Measurements from ENCODE around the gene KCND3.

The KCND3 gene

DNA sequence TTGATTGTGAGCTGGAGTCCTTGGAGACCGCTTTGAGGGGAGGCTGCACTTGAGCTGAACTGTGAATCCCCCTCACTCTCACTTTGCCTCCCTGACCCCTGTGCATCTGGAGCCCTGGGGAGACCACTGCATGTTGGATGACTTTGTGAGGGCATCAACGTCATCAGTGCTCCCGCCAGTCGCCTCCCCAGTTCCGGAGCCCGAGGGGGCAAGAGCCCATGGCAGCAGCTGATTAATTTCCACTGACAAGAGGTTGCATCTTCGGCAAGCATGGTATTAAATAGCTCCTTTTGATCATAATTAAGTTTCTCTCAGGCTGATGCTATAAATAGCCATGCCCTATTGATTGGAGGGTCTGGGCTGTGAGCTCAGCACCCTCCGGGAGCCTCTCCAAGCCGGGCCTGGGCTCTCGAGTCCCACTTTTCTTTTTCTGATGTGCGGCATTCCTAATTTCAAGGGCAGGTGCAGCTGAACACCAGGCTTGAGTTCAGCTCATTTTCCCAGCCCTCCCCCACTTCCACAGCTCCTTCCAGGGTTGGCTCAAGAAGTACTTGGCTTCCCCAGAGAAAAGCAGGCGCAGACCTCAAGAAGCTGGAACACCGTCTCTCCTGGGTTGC is 33.2 kb downstream of the KCND3 start:
- DNase-seq = no peak

DNA sequence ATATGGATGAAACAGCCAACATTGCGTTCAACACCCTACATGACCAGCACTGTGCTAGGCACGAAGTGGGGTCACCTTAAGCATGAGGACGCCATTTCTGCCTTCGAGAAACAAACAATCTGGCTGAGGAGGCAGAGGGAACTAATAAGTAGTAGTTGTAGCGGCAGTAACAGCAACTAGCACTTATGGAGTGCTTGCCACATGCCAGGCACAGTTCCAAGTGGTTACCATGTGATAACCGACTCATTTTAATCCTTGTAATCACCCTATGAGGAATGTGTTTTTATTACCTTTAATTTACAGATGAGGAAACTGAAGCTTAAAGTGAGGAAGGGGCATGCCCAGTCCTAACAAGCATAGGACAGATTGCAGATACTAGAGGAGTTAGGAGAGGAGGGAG is 33.7 kb downstream of the KCND3 start:
- no peak for DNase-seq

DNA sequence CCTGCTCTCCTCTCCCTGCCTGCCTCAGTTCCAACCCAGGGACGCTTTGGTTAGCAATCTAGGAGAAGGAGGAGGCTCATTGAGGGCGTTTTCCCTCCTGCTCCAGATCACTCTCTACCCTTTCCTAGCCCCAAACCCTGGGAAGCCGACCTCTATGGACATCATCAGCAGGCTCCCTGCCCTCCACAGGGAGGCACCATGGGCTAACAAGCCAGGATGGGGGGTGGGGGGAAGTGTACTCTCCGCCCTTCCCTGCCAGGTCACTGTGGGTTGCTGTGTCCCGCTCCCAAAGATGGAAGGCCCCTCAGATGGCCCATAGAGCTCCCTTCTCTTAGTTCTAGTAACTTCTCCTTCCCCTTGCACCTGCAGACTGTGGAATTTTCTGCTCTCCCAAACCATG is 35.7 kb downstream of the KCND3 start:
- DNase-seq = no peak

GRCh38 chr1:111952125-111952657 is 37.3 kb downstream of the KCND3 start:
- no peak for DNase-seq

GRCh38 chr1:111948209-111949171 is 41.0 kb downstream of the KCND3 start:
- DNase-seq = no peak

GRCh38 chr1:111943846-111944749 is 45.4 kb downstream of the KCND3 start:
- DNase-seq = no peak

DNA sequence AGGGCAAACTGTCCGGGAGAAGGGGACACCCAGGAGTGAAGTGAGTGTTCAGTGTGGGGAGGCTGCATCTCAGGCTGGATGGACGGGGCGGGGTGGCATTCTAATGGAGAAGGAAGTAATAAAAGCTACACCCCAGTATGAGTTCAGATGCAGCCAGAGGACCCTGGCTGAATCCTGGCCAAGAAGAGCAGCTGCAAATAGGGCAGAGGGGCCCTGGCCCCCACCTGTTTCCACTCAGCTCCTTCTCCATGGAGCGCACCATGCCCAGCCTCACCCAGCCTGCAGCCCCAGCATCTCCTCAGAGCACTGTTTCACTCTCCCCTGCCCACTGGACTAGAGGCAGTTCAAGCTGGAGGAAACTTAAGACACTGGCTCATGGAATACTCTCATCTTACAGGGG is 46.4 kb downstream of the KCND3 start:
- no peak for DNase-seq

DNA sequence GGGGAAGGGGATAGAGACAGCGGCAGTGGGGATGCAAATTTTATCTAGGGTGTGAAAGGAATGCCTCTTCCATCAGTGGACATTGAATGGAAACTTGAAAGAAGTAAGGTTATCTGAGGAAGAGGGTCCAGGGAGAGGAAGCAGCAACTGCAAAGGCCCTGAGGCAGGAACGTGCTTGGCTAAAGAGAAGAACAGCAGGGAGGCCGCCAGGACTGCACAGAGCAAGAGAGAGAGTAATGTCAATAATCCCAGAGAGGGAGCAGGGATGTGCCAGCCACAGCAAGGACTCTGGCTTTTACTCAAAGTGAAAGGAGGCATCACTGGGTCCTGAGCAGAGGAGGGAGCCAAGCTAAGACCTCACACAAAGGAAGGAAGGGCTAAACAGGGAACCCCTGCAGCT is 50.9 kb downstream of the KCND3 start:
- no peak for DNase-seq

DNA sequence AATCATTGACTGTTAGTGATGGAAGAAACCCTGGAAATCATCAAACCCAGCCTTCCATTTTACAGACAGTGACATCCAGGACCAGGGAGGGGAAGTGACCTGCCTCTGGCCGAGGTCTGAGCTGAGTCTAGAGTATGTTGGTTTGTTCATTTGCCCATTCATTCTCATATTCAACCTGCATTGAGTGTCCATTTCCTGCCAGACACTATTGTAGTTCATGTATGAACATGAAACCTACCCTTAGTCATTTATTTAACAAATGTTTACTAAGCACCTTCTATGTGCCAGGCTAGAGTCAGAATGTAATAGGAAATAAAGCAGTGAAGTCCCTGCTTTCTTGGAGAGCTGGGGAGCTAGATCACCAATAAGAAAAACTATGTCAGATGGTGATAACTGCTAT is 51.3 kb downstream of the KCND3 start:
- DNase-seq = no peak

DNA sequence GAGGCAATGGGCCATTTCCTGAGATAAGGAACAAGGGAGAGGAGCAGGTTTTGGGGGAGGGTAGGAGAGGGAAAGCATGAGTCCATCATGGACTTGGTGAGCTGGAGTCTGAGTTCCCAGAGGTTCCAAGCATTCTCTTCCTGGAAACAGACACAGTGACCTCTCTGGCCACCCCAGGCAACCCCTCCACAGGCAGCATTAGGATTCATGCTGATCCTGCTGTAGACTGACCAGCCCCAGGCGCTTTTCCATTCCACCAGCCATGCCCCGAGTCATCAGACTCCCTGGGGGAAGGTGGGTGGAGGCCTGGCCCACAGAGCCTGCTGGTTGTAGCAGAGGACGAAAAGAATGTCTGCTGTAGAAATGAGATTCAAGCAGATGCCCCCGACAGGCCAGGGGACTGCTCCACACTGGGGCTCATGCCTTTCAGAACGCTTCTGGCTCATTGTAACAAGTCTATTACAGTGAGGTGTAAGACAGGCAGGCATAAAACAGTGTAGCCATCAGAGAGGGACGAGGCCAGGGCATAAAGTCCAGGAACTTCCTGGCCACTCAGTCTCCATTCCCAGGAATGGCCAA is 52.2 kb downstream of the KCND3 start:
- no peak for DNase-seq

GRCh38 chr1:111934106-111934852 is 55.2 kb downstream of the KCND3 start:
- no peak for DNase-seq

GRCh38 chr1:111930356-111930755 is 59.1 kb downstream of the KCND3 start:
- no peak for DNase-seq

DNA sequence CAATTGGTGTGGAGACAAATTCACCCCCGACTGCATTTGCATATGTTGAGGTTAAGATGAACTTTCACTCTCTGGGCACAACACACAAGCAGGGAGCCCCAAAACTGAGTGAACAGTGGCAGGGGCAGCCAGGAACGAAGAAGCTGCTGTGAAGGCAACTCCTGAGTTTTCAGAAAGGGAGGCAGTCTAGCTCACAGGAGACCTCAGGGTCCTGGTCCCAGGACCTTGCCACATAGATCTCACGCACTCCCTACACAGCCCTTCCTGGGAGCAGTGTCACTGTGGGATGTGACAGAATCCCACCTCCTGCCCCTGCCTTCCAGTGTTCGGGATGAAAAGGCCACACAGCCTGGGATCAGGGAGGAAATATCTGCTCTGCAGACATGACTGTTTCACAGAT is 60.9 kb downstream of the KCND3 start:
- no peak for DNase-seq

DNA sequence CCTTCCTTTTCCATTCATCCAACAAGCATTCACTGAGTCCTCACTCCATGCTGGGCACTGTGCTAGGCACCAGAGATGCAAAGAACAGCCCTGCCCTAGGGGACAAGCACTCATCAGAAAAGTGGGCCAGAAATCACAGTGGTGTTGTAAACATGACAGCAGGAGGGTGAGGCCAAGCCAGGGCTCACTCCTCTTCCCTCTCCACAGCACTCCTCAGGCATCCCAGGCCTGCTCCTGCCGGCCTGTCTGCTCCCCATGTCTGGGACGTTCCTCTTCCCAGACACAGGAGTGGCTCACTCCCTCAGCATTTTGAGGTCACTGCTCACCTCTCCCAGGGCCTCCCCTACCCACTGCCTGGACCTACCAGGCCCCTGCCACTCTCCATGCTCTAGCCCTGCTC is 61.8 kb downstream of the KCND3 start:
- DNase-seq = no peak

GRCh38 chr1:111924786-111925185 is 64.7 kb downstream of the KCND3 start:
- no peak for DNase-seq

DNA sequence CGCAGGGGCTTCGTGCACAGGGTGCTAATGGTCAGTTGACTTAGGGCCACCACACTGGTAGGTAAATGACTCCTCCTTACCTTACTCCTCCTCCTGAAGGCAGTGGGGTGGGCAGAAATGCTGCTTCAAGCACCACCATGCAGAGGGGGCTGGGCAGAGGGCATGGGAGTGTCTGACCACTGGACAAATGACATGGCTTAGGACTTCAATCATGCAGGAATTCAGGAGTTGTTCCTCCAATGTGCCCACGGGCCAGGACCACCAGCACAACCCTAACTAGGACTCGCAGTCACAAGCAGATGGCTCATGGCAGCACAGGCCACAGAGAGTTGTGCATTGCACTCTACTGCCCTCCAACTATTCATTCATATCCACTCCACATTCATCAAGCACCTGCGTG is 65.7 kb downstream of the KCND3 start:
- DNase-seq = no peak

DNA sequence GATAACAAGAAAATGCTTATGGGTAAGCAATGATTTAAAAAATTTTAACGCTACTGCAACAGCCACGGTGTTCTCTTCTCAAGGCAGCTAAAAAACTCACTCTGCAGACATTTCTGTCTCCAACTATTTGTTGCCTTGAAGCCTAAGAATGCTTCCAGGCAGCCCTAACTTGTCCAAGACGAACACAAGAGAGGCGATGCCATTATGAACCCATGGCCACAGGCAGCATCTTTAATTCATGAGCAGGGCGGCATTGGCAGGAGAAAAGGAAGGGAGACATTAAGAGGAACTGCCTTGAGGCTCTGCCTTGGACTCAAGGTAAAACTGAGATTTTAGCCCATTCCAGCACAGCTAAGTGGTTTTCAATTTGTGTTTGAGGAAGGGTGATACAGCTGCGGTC is 67.5 kb downstream of the KCND3 start:
- DNase-seq = no peak

- no peak for DNase-seq
These were observed 69.0 kb downstream of the KCND3 start for GRCh38 chr1:111920221-111921024.

DNA sequence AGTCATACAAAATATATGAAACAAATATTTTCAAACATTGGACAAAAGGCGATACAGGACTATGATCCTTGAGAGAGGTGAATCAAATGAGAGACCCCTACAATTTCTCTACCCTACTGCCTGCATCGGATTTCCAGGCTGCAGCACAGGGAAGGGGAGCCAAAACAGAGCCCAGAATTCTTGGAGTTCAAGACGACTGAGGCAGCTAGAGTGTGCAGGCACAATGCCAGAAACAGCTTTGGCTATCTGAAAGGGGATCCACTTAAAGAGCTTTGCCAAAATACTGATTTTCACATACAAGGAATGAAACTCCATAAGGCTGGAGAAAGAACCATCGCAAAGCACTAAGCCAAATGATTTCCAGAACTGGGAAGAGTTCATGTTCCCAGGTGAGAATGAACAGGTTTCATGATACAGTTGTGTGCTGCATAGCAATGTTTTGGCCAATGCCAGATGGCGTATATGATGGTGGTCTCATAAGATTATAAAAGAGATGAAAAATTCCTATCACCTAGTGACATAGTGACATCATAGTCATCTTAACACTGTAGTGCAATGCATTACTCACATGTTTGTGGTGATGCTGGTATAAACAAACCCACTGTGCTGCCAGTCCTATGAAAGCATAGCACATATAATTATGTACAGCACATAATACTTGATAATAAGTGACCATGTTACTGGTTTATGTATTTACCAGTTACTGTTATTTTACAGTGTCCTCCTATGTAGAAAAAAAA is 77.5 kb downstream of the KCND3 start:
- DNase-seq = no peak

GRCh38 chr1:111911061-111911460 is 78.4 kb downstream of the KCND3 start:
- no peak for DNase-seq
